GM18526 (cell line): ENCODE measurements around the gene EXOC6B.

ENCODE experiments used
- POLR2A ChIP-seq: IDR thresholded peaks from 3 replicates; pipeline ENCODE4 v1.6.1; 2011; ENCODE audit not compliant: insufficient read length; ENCODE audit errors: extremely low read depth

EXOC6B gene

DNA sequence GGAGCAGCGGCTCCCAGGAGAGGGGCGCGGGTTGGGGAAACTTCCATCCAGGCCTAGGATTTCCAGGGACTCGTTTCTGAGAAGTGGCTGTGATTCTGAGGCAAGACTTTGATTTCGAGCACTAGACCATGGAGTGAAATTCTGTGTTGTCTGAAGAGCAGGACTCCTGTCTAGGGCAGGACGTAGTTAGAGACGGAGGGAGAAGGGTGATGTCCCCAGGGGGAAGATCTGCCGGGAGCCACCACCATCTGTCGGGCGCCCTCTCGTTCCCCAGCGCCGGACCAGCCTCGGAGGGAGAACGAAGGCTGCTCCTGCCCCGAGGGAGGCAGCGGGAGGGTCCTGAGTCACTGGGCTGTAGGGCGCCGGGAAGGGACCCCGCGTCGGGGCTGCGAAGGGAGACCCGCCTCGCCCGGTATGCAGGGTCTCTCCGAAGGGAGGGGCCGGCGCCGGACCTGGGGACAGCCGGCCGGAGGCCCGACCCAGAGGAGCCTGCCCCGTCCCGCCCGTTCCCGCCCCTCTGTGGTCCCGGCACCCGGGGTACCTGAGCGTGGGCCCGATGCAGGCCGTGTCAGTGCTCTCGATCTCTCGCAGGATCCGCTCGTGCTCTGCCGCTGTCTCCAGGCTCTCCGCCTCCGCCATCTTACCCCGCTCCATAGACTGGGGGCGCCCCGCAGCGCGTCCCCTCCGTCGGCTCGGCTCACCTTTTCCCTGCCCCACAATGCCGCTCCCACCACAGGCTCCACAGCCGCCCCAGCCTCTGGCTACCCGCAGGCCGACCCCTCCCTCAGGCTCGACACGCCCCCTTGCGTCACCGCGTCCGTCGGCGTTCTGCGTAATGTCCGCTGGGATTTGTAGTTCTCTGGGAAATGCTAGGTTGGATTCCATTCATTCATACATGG lies at the start of gene EXOC6B:
EXOC6B (minus strand) TSS at position 777 of the 899 bp plus-strand sequence.
- no peak for TF ChIP-seq POLR2A

DNA sequence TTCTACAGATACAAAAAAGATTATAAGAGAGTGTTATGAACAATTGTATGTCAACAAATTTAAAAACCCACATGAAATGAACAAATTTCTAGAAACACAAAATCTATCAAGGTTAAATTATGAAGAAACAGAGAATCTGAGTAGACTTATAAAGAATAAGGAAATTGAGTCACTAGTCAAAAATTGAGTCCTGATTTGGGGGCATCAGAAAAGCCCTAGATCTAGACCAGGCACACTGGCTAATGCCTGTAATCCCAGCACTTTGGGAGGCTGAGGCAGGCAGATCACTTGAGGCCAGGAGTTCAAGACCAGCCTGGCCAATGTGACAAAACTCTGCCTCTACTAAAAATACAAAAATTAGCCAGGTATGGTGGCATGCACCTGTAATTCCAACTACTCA lies 46.0 kb upstream of the EXOC6B start:
- TF ChIP-seq POLR2A, result no peak

DNA sequence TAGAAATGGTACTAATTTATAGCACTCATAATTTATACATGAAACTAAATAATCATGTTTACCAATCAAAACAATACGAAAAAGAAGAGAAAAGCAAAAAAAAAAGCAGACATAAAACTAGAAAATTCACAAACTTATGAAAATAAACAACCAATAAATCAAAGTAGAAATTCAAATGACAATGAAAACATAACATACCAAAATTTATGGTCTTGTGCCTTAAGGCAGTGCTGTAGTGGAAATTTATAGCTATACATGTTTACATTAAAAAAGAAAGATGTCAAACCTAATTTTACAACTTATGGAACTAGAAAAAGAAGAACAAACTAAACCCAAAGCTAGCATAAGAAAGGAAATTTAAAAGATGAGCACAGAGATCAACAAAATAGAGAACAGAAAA lies 45.2 kb upstream of the EXOC6B start:
- no peak for TF ChIP-seq POLR2A

DNA sequence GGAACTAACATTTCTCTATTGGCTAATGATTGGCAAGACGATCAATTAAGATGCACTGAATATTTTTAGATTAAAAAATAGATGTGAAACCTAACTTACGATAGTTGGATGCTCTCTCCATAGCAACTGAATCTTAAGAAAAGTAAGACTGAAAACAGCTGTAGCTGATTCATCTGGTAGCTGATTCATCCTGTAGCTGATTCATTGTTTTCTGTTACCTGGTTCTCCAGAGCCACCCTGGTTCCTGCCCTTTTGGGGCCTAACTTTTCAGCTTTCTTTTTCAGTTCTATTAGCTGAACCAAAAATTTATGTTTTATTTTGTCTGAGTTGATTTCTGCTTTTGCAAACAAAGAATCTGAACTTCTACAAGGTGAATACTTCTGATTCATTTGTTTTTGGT lies 38.7 kb upstream of the EXOC6B start:
- TF ChIP-seq POLR2A, result no peak

DNA sequence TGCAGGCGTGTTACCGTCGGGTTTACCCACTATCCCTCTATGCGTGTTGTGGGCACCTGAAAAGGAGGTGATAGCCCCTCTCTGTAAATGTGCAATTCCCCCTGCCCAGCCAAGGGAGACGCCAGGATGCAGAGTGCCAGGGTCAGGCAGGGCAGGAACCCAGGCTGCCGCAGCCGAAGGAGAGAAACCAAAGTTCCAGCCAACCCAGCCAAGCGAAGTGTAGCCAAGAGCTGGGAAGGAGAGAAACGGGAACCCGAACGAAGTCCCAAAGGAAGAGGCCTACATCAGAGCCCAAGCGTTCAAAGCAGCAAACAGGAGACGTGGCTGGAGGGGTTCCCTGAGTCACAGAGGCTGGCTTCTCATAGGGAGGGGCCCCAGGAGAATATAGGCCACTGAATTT lies 37.2 kb upstream of the EXOC6B start:
- TF ChIP-seq POLR2A, result no peak

DNA sequence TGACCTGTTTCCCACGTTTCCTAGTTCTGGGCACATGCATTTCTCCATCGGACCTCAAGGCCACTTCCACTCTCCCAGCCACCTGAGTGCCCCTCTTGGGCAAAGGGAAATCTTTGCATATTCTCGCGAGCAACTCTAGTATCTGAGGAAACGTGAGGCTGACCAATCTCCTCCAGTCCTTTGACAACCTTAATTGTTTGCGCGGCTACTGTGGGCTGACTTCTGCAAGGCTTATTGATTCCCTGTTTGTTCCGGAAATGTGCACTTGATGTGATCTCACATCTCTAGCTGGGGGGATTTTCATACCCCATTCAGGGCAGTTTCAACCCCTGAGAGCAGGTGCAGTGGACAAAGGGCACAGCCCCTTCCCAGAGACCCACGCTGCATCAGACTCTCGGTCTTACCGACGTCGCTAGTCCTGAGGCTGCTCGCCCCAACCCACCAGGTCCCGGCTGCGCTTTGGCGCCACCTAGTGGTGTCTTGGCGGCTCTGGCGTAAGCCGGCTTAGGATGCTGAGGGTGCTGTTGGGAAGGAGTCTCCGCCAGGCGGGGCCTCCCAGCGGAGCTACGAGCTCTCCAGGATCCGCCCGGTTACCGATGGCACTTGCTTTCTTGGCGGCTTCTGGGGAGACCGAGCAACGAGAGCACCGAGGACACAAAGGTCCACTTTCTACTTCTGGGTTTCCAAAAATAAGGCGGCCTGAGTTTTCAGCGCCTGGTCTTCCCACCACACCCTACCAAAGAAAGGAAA lies 36.6 kb upstream of the EXOC6B start:
- TF ChIP-seq POLR2A, result no peak

DNA sequence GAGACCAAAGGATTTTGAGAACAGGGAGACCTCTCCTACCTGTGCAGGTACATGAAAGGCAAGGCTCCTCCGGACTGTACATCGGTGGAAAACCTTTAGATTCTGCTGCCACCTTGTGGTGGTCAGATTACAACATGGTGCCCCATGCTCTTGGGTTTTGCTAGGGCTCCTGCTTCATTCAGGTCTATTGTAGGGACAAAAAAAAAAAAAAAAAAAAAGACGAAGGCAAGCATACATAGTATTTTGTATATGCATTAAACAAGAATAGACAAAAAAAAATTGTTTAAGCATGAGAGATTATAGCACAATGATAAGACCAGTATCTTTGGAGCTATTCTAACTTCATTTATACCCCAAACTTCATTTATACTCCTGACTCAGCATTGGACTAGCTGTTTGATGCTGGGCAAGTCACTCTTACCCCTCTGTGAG lies 34.0 kb upstream of the EXOC6B start:
- TF ChIP-seq POLR2A, result no peak

DNA sequence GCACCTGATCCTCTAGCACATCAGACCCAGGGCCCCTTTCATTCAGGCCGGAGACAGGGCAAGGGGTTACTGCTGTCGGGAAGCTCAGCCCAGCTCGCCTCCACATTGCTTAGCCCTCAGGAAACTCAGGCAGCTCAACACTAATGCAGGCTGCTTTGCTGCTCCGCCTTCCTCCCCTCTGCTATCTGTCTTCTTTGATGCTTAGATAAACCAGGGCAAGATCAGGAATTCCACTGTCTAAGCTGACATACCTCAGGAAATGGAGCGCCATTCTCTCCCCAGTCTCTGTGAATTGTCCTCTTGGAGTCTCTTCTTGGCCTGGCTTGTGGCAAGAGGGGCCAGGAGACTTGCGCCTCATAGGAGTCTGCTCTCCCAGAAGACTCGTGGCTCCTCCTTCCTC lies 25.5 kb upstream of the EXOC6B start:
- TF ChIP-seq POLR2A, result no peak

DNA sequence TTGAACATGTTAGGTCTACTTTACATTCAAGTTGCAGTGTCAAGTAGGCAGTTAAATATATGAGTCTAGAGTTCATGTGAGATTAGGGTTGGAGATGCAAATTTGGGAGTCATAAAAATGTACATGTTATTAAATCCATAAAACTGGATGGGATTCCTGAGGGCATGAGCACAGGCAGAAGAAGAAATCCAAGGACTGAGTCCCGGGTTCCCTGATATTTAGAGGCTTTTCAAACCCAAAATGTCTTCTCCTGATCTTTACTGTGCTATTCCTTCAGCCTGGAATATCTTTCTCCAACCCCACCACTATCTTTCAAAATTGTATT lies 23.3 kb upstream of the EXOC6B start:
- no peak for TF ChIP-seq POLR2A

DNA sequence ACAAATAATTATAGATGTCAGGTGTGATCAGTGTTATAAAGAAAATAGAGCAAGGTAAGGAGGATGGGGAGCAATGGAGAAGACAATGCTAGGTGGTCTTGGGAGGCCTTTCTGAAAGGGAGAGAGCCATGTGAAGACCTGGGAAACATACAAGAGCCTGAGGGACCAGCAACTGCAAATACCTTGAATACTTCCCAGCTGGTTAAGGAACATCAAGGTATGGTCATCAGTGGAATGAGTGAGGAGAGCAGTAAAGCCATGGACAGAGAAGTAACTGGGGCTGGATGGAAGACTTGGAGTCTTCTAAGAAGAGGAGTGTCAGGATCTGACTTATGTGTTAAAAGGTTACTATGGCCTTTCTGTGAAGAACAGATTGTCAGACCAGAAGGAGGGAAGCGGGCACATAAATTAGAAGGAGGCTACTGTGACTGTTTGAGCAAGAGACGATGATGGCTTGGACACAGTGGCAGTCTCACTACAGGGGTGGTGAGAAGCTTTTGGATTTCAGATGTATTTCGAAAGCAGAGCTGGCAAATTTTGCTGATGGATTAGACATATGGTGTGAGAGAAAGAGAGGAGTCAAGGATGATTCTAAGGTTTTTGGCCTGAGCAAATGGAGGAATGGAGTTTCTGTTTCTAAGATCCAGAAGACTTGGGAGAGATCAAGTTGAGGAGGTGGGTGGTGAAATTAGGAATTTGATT lies 22.8 kb upstream of the EXOC6B start:
- TF ChIP-seq POLR2A, result no peak

DNA sequence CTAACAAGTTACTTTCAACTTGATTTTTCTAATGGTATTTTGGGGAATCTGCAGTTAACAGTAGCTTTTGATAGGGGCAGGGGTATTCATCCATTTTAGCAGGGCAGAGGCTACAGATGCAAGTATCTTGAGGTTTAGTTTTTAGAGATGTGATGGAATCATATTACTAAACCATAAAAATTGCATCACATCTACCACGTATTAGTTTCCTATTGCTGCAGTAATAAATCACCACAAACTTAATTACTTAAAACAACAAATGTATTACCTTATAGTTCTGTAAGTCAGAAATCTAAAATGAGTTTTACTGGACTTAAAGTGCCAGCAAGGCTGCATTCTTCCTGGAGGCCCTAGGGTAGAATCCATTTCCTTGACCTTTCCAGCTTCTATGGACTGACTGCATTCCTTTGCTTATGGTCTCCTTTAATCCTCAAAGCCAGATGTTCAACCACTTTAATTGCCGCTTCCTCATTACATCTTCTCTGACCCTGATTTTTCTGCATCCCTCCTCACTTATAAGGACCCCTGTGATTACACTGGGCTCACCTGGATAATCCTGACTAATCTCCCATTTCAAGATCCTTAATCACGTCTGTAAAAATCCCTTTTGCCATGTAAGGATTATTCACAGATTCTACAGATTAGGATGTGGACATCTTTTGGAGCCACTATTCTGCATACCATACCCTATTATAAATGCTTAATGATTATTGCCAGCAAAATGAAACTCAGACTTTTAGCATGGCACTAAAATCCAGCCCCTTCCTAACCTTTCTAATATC lies 21.9 kb upstream of the EXOC6B start:
- TF ChIP-seq POLR2A, result no peak

DNA sequence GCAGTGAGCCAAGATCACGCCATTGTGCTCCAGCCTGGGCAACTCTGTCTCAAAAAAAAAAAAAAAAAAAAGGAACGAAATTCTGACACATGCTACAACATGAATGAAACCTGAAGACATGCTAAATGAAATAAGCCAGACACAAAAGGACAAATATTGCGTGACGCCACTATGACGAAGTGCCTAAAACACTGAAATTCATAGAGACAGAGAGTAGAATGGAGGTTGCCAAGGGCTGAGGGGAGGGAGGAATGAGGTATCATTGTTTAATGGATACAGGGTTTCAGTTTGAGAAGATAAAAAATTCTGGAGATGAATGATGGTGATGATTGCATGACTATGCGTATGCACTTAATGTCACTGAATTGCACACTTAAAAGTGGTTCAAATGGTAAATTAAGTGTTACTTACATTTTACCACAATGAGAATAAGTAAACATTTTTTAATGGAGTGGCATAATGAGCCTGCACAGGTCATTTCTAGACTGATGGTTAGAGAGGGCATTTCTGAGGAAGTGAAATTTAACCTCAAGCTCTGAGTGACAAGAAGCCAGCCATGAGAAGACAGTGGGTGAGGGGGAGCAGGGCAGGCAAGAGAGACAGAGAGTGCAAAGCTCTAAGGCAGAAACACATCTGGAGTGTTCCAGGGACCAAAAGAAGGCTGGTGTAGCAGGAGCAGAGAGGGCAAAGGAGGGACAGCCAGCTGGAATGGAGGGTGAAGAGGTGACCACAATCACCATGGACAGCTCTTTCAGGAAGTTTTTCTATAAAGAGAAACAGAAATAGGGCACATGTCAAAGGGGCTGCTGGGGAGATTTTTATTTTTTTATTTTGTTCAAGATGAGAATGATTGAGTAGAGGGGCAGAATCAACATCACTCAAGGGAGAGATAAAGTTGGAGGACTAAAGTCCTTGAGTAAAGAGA lies 20.6 kb upstream of the EXOC6B start:
- no peak for TF ChIP-seq POLR2A

DNA sequence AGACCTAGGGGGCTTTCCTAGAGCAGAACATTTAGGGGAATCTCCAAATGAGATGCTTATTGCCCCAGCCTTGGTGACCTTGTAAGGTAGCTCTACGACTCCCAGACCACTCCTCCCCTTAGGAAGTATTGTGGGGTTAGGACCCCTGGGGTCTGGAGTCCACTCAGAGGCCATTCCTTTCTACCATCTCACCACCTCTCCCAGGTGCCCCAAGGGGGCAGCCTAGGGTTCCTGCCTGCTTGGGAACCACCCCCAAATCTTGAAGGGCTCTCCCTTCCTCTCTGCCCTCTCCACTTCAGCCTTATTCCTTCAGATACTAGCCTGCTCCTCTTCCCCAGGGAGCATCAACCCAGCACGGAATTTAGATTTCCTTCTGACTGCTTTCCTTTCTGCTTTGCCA lies 17.5 kb upstream of the EXOC6B start:
- no peak for TF ChIP-seq POLR2A

DNA sequence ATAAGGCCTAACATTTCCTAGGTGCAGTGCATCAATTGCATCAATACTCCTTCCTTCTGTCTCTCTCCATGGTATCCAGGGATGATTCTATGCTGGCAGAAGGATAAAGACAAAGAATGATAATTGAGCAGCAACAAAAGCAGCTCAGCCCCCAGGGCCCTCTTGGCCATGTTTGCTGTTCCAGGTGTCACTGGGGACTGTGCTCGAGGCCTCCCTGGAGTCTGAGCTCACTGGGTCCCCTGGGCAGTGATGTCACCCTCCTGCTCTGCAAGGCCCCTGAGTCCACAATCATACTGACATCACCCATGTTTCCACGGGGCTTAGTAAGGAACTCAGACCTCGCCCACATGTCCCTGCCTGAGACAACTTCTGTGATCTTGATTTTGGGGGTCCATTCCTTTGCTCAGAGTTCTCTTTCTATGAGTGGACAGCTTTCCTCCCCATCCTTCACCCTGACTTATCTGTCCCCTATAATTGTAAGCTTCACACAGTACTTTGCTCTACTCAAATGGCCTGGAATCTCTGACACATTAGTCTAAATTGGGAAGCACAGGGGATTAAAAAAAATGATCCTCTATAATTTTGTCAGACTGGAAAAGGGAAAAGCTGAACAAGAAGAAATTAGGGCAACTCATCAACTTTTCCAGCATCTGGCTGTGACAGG lies 15.8 kb upstream of the EXOC6B start:
- no peak for TF ChIP-seq POLR2A

DNA sequence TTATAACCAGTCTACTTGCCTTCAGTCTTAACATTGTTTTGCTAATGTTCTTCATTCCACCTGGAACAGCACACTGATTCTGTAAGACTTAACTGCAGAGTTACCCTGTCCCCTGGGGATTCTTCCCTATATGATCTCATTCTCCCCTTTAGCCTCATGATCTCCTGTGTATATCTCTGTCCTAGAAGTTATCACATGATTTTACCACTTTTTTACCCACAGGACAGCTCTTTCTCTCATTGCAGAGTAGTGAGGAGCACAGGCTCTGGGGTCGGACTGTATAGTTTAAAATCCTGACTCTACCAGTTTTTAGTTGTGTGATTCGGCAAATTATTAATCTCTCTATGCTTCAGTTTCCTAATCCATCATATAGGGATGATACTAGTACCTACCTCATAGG lies 14.2 kb upstream of the EXOC6B start:
- no peak for TF ChIP-seq POLR2A
